GM12872 (cell line): Measurements from ENCODE around the gene MYH11.

Experiments used
- CTCF ChIP-seq: IDR thresholded peaks from 3 replicates; pipeline ENCODE4 v1.5.1; 2011; ENCODE audit warnings: low read depth, mild to moderate bottlenecking, low read length, moderate library complexity; ENCODE audit not compliant: insufficient read depth

The MYH11 gene

GRCh38 chr16:15885560-15886001, 28.8 kb upstream of the MYH11 start:
- no peak for TF ChIP-seq CTCF

GRCh38 chr16:15882563-15882962, 25.7 kb upstream of the MYH11 start:
- no peak for TF ChIP-seq CTCF

- no peak for TF ChIP-seq CTCF
These were observed 25.1 kb upstream of the MYH11 start for GRCh38 chr16:15881794-15882379.

- TF ChIP-seq CTCF: no peak
These were observed 23.8 kb upstream of the MYH11 start for GRCh38 chr16:15880434-15881308.

- no peak for TF ChIP-seq CTCF
These were observed 22.5 kb upstream of the MYH11 start for GRCh38 chr16:15879255-15879811.

GRCh38 chr16:15876503-15876902, 19.7 kb upstream of the MYH11 start:
- no peak for TF ChIP-seq CTCF

- TF ChIP-seq CTCF: peak; percentile 70
These were observed 18.0 kb upstream of the MYH11 start for GRCh38 chr16:15874745-15875314.
